Fibroblast of skin of right quadriceps (primary cell): Measurements from ENCODE around the gene S100A6.
"Not testable (repeated sequence)": the region's sequence is repeated elsewhere in the genome, so short reads cannot be mapped to it uniquely, and the experiment has no call there.

ENCODE experiments used
- DNase-seq: peaks from one replicate; pipeline ENCODE4 v3.0.0-alpha.2; 2013

S100A6 gene

GRCh38 chr1:153535242-153536011, at the start of gene S100A6:
S100A6 (minus strand) TSS chr1:153535991; CDS start chr1:153535339, 652 bp downstream.
- DNase-seq, result no peak

- no peak for DNase-seq
Observed at GRCh38 chr1:153585006-153585405, 49.2 kb upstream of the S100A6 start.

- peak; percentile 26 for DNase-seq
Observed at GRCh38 chr1:153583976-153584375, 48.2 kb upstream of the S100A6 start.

- DNase-seq, result not testable (repeated sequence)
Observed at GRCh38 chr1:153583514-153583913, 47.7 kb upstream of the S100A6 start.

- DNase-seq, result not testable (repeated sequence)
Observed at GRCh38 chr1:153582836-153583235, 47.0 kb upstream of the S100A6 start.

GRCh38 chr1:153578936-153579335, 43.1 kb upstream of the S100A6 start:
- peak; percentile 48 for DNase-seq

- peak; percentile 76 for DNase-seq
Observed at GRCh38 chr1:153578490-153578889, 42.7 kb upstream of the S100A6 start.

- DNase-seq, result no peak
Observed at GRCh38 chr1:153577624-153578051, 41.8 kb upstream of the S100A6 start.

- DNase-seq, result no peak
Observed at GRCh38 chr1:153577138-153577537, 41.3 kb upstream of the S100A6 start.

GRCh38 chr1:153575497-153575896, 39.7 kb upstream of the S100A6 start:
- DNase-seq, result not testable (repeated sequence)

- not testable (repeated sequence) for DNase-seq
Observed at GRCh38 chr1:153575081-153575491, 39.3 kb upstream of the S100A6 start.

GRCh38 chr1:153573351-153573750, 37.6 kb upstream of the S100A6 start:
- DNase-seq, result peak; percentile 24

GRCh38 chr1:153572569-153573015, 36.8 kb upstream of the S100A6 start:
- DNase-seq, result peak; percentile 85

GRCh38 chr1:153571706-153572105, 35.9 kb upstream of the S100A6 start:
- DNase-seq, result no peak

- DNase-seq, result no peak
Observed at GRCh38 chr1:153570874-153571273, 35.1 kb upstream of the S100A6 start.

- DNase-seq, result no peak
Observed at GRCh38 chr1:153569465-153569864, 33.7 kb upstream of the S100A6 start.

- DNase-seq, result peak; percentile 86
Observed at GRCh38 chr1:153568367-153569099, 32.7 kb upstream of the S100A6 start.

GRCh38 chr1:153567621-153568366, 32.0 kb upstream of the S100A6 start:
- peak; percentile 24 for DNase-seq

- peak; percentile 99 for DNase-seq
Observed at GRCh38 chr1:153566414-153567371, 30.9 kb upstream of the S100A6 start.

GRCh38 chr1:153565529-153566374, 30.0 kb upstream of the S100A6 start, which contains the start of gene S100A2:
S100A2 (minus strand) TSS chr1:153565844; CDS start chr1:153563877, 1,967 bp downstream.
- DNase-seq, result peak; percentile 91

- no peak for DNase-seq
Observed at GRCh38 chr1:153563991-153564390, 28.2 kb upstream of the S100A6 start.
